Panc1 (cell line): ENCODE data around the gene TMEM254. TPM values are rescaled to one million over a fixed set of nuclear protein-coding genes. Genes with fewer than 3 reads are reported as not detected.
A peak's percentile ranks its signal among the peaks of the same experiment; 100 is the strongest.
"Not testable (repeated sequence)": the region's sequence is repeated elsewhere in the genome, so short reads cannot be mapped to it uniquely, and the experiment has no call there.

ENCODE experiments used
- ATAC-seq: fragments of 200-7000 bp; cut with Tn5 transposase; 2 replicates; pipeline ENCODE4 v1.9.1; 2020; ENCODE audit warnings: mild to moderate bottlenecking, moderate library complexity
- BruUV-seq: library from RNA; stranded (reverse); fragments of 400-500 nt; replicated peaks from 2 replicates; lab custom pipeline; 2021; lab: Mats Ljungman, UMichigan
- CTCF ChIA-PET: fragments of 300-600 bp; sonication (Branson Sonifier 250); formaldehyde crosslinking; loops from one replicate; lab custom pipeline; 2022; ENCODE audit warnings: antibody characterized with exemption; lab: Charles Lee
- POLR2A ChIA-PET: fragments of 300-600 bp; sonication (Branson Sonifier 250); formaldehyde crosslinking; loops from one replicate; lab custom pipeline; 2022; ENCODE audit warnings: antibody characterized with exemption; lab: Charles Lee
- DNase-seq: peaks from one replicate; pipeline ENCODE4 v3.0.0-alpha.2; 2010; ENCODE audit warnings: low read depth, low spot score
- H3K27ac ChIP-seq: 2 replicates; pipeline ENCODE4 v1.5.1; 2011; ENCODE audit warnings: mild to moderate bottlenecking, low read length, inconsistent platforms
- H3K27me3 ChIP-seq: fragments of 200-500 bp; sonication (Bioruptor generic); 2 replicates; pipeline ENCODE4 v1.6.0; 2014; ENCODE audit warnings: low read length, inconsistent platforms; ENCODE audit not compliant: control insufficient read depth, insufficient read depth
- H3K36me3 ChIP-seq: fragments of 200-500 bp; sonication (Bioruptor generic); 2 replicates; pipeline ENCODE4 v1.5.1; 2014; ENCODE audit warnings: inconsistent platforms, mild to moderate bottlenecking, low read length, moderate library complexity; ENCODE audit not compliant: control insufficient read depth, insufficient read depth
- H3K4me1 ChIP-seq: 2 replicates; pipeline ENCODE4 v1.5.1; 2011; ENCODE audit warnings: inconsistent platforms, mild to moderate bottlenecking, low read length, moderate library complexity; ENCODE audit not compliant: control insufficient read depth, insufficient read depth
- H3K4me3 ChIP-seq, 2 experiments: 2 replicates each; pipeline ENCODE4 v1.5.1; 2011 to 2012; ENCODE audit warnings: low read depth in 2 of 2, low read length in 2 of 2, mild to moderate bottlenecking in 2 of 2, inconsistent platforms in 1 of 2, moderate library complexity in 1 of 2
- H3K9me3 ChIP-seq: fragments of 200-500 bp; sonication (Bioruptor generic); 2 replicates; pipeline ENCODE4 v1.5.1; 2014; ENCODE audit warnings: low read depth, mild to moderate bottlenecking, inconsistent platforms, low read length, moderate library complexity; ENCODE audit not compliant: control insufficient read depth, insufficient read depth
- CTCF ChIP-seq: fragments of 450-650 bp; IDR thresholded peaks from 2 replicates; pipeline ENCODE4 v1.5.1; 2017; ENCODE audit warnings: mild to moderate bottlenecking
- POLR2AphosphoS5 ChIP-seq: IDR thresholded peaks from 2 replicates; pipeline ENCODE4 v1.6.1; 2012; ENCODE audit warnings: mild to moderate bottlenecking, low read depth, low read length, moderate library complexity
- REST ChIP-seq, 2 experiments: IDR thresholded peaks; 2 replicates each; pipeline ENCODE4 v1.6.1; 2011 to 2012; ENCODE audit warnings: low read depth in 2 of 2, control low read depth in 1 of 2, low read length in 1 of 2, mild to moderate bottlenecking in 1 of 2, moderate library complexity in 1 of 2; ENCODE audit not compliant: insufficient read depth in 1 of 2
- SIN3A ChIP-seq: IDR thresholded peaks from 2 replicates; pipeline ENCODE4 v1.6.1; 2012; ENCODE audit warnings: low read depth, mild to moderate bottlenecking, low read length, moderate library complexity, borderline replicate concordance; ENCODE audit not compliant: insufficient read depth
- TCF7L2 ChIP-seq: IDR thresholded peaks from 2 replicates; pipeline ENCODE4 v1.6.1; 2011; ENCODE audit warnings: mild to moderate bottlenecking, low read depth, low read length, inconsistent platforms
- in situ Hi-C: cut with HindIII; loops from 2 replicates; pipeline ENCODE4 v1.10.0; 2016; ENCODE audit warnings: low sequenced_read_pairs, low pct_unique_long_range_greater_than_20kb
- intact Hi-C: fragments of 100-400 bp; cut with micrococcal nuclease; formaldehyde crosslinking; loops from one replicate; pipeline ENCODE4 v1.10.0; 2022; ENCODE audit not compliant: unreplicated experiment
- total RNA-seq: library from RNA; stranded (reverse); gene quantifications from one replicate; pipeline ENCODE4 v1.2.1, GENCODE V29; 2021; ENCODE audit not compliant: unreplicated experiment

The TMEM254 gene
- total RNA-seq, 1 experiment from 2014 or later: 28.8 TPM

GRCh38 chr10:80041162-80041561, 37.3 kb upstream of the TMEM254 start:
- ATAC-seq: no peak
- no TSS peak for BruUV-seq
- intact Hi-C loops (no loop called here), in situ Hi-C loops (no loop called here)
- Histone ChIP-seq H3K4me1 (no peaks in the 10 kb centered on the region), H3K36me3 (no peaks in the 10 kb centered on the region), H3K9me3 (no peaks in the 10 kb centered on the region), H3K4me3 (no peak overlapping the region), H3K27me3 (no peaks in the 10 kb centered on the region), H3K27ac (no peak overlapping the region)
- CTCF ChIA-PET: no interaction called here
- POLR2A ChIA-PET: no interaction called here
- no peak for TF ChIP-seq REST (IDR thresholded peaks at IDR 0.05; ENCODE audit: insufficient read depth in 1 of 2, low read depth in 2 of 2, low read length in 1 of 2)
- TF ChIP-seq CTCF: no peak
- TF ChIP-seq TCF7L2: no peak
- no peak for TF ChIP-seq SIN3A
- no peak for TF ChIP-seq POLR2AphosphoS5
- no peak for DNase-seq

- H3K4me3 ChIP-seq, in situ Hi-C loops, H3K27me3 ChIP-seq, H3K4me1 ChIP-seq, BruUV-seq, H3K27ac ChIP-seq, H3K9me3 ChIP-seq, H3K36me3 ChIP-seq, DNase-seq, intact Hi-C loops: not testable (repeated sequence)
- 0 out of 2 replicates have a peak, but pooled peaks have one; percentile 42 for ATAC-seq
- ChIA-PET POLR2A (interaction anchor here (0.5 kb wide), 1 partner anchor 36 kb away, joined by 6 read pairs; no protein-coding TSS in a partner anchor), CTCF (interaction anchor here (0.7 to 0.8 kb wide), 2 partner anchors 16 to 467 kb away, joined by 3 to 5 read pairs; no protein-coding TSS in a partner anchor)
Observed at GRCh38 chr10:80044935-80045334, 33.5 kb upstream of the TMEM254 start.

GRCh38 chr10:80046629-80047441, 31.6 kb upstream of the TMEM254 start:
- ATAC-seq (peak; percentile 99), DNase-seq (peak; percentile 42)
- no peak overlapping the region for H3K4me3 ChIP-seq
- ChIA-PET CTCF (interaction anchor here (0.6 to 1.3 kb wide), 2 partner anchors 12 to 510 kb away, joined by 3 to 7 read pairs; no protein-coding TSS in a partner anchor), POLR2A (no interaction called here)
- no peak overlapping the region for H3K27ac ChIP-seq
- BruUV-seq: no TSS peak
- in situ Hi-C loops (no loop called here), intact Hi-C loops (no loop called here)
- no peaks in the 10 kb centered on the region for H3K9me3 ChIP-seq
- no peaks in the 10 kb centered on the region; the same call in 1 of the 2 replicates for H3K27me3 ChIP-seq
- no peaks in the 10 kb centered on the region for H3K4me1 ChIP-seq
- TF ChIP-seq POLR2AphosphoS5 (no peak), CTCF (peak; percentile 99)
- H3K36me3 ChIP-seq: no peaks in the 10 kb centered on the region
